ENCODE results near the gene MIF4GD. TPM values are rescaled to one million over a fixed set of nuclear protein-coding genes. Genes with fewer than 3 reads are reported as not detected.

Gene MIF4GD
- total and polyA plus RNA-seq, 9 of the 15 experiments (the other 6 are each of a cell fraction or from before 2014, with no cell fraction given), result 11.8 to 63.8 (median 28.1) TPM

- TF ChIP-seq SAFB2 (IDR thresholded peaks at IDR 0.05; ENCODE audit: borderline replicate concordance, low read depth, low read length, severe bottlenecking), result no peak
- no peak for TF ChIP-seq TAF15 (IDR thresholded peaks at IDR 0.05; ENCODE audit: low read depth, low read length)
- TF ChIP-seq, protein P1, sequence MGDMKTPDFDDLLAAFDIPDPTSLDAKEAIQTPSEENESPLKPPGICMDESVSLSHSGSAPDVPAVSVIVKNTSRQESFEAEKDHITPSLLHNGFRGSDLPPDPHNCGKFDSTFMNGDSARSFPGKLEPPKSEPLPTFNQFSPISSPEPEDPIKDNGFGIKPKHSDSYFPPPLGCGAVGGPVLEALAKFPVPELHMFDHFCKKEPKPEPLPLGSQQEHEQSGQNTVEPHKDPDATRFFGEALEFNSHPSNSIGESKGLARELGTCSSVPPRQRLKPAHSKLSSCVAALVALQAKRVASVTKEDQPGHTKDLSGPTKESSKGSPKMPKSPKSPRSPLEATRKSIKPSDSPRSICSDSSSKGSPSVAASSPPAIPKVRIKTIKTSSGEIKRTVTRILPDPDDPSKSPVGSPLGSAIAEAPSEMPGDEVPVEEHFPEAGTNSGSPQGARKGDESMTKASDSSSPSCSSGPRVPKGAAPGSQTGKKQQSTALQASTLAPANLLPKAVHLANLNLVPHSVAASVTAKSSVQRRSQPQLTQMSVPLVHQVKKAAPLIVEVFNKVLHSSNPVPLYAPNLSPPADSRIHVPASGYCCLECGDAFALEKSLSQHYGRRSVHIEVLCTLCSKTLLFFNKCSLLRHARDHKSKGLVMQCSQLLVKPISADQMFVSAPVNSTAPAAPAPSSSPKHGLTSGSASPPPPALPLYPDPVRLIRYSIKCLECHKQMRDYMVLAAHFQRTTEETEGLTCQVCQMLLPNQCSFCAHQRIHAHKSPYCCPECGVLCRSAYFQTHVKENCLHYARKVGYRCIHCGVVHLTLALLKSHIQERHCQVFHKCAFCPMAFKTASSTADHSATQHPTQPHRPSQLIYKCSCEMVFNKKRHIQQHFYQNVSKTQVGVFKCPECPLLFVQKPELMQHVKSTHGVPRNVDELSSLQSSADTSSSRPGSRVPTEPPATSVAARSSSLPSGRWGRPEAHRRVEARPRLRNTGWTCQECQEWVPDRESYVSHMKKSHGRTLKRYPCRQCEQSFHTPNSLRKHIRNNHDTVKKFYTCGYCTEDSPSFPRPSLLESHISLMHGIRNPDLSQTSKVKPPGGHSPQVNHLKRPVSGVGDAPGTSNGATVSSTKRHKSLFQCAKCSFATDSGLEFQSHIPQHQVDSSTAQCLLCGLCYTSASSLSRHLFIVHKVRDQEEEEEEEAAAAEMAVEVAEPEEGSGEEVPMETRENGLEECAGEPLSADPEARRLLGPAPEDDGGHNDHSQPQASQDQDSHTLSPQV (IDR thresholded peaks at IDR 0.05), result 0 out of 2 replicates have a peak, but pooled peaks have one; percentile 29
- no peak for TF ChIP-seq MECOM (CRISPR knock-in tag; IDR thresholded peaks at IDR 0.05)
- TF ChIP-seq ZNF133 (CRISPR knock-in tag; IDR thresholded peaks at IDR 0.05), result no peak
- no peak for TF ChIP-seq RFX1 (IDR thresholded peaks at IDR 0.05)
- TF ChIP-seq, protein P2, sequence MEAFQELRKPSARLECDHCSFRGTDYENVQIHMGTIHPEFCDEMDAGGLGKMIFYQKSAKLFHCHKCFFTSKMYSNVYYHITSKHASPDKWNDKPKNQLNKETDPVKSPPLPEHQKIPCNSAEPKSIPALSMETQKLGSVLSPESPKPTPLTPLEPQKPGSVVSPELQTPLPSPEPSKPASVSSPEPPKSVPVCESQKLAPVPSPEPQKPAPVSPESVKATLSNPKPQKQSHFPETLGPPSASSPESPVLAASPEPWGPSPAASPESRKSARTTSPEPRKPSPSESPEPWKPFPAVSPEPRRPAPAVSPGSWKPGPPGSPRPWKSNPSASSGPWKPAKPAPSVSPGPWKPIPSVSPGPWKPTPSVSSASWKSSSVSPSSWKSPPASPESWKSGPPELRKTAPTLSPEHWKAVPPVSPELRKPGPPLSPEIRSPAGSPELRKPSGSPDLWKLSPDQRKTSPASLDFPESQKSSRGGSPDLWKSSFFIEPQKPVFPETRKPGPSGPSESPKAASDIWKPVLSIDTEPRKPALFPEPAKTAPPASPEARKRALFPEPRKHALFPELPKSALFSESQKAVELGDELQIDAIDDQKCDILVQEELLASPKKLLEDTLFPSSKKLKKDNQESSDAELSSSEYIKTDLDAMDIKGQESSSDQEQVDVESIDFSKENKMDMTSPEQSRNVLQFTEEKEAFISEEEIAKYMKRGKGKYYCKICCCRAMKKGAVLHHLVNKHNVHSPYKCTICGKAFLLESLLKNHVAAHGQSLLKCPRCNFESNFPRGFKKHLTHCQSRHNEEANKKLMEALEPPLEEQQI (IDR thresholded peaks at IDR 0.05), result no peak
- peak; percentile 49 for TF ChIP-seq CXXC5 (CRISPR knock-in tag; IDR thresholded peaks at IDR 0.05)
- TF ChIP-seq, protein P3, sequence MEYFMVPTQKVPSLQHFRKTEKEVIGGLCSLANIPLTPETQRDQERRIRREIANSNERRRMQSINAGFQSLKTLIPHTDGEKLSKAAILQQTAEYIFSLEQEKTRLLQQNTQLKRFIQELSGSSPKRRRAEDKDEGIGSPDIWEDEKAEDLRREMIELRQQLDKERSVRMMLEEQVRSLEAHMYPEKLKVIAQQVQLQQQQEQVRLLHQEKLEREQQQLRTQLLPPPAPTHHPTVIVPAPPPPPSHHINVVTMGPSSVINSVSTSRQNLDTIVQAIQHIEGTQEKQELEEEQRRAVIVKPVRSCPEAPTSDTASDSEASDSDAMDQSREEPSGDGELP (CRISPR knock-in tag; IDR thresholded peaks at IDR 0.05; ENCODE audit: borderline replicate concordance), result peak; percentile 72; the same call in 1 of the 2 replicates
- no peak for TF ChIP-seq POLR3A (IDR thresholded peaks at IDR 0.05; ENCODE audit: borderline replicate concordance, extremely low read depth, insufficient read depth, insufficient read length)
- no peak for TF ChIP-seq NKRF (IDR thresholded peaks at IDR 0.05; ENCODE audit: borderline replicate concordance)
- peak in 1 of 2 experiments; percentile 72; a peak in 1 of 4 replicates for TF ChIP-seq SRF (CRISPR knock-in tag; IDR thresholded peaks at IDR 0.05)
- peak; percentile 51; the same call in 1 of the 2 replicates for TF ChIP-seq ZNF740 (CRISPR knock-in tag; IDR thresholded peaks at IDR 0.05)
- TF ChIP-seq ZNF740 (tag; IDR thresholded peaks at IDR 0.05), result no peak
- TF ChIP-seq NFIX (CRISPR knock-in tag; IDR thresholded peaks at IDR 0.05; ENCODE audit: low read depth), result no peak
- peak; percentile 40; the same call in 1 of the 2 replicates for TF ChIP-seq DPF2 (IDR thresholded peaks at IDR 0.05)
Observed at GRCh38 chr17:75267411-75268232, 3.4 kb downstream of the MIF4GD start (continued).

Measured in K562 (cell line).